Measurements from ENCODE around the gene FGF7.
"Not testable (repeated sequence)": the region's sequence is repeated elsewhere in the genome, so short reads cannot be mapped to it uniquely, and the experiment has no call there.

The FGF7 gene

DNA sequence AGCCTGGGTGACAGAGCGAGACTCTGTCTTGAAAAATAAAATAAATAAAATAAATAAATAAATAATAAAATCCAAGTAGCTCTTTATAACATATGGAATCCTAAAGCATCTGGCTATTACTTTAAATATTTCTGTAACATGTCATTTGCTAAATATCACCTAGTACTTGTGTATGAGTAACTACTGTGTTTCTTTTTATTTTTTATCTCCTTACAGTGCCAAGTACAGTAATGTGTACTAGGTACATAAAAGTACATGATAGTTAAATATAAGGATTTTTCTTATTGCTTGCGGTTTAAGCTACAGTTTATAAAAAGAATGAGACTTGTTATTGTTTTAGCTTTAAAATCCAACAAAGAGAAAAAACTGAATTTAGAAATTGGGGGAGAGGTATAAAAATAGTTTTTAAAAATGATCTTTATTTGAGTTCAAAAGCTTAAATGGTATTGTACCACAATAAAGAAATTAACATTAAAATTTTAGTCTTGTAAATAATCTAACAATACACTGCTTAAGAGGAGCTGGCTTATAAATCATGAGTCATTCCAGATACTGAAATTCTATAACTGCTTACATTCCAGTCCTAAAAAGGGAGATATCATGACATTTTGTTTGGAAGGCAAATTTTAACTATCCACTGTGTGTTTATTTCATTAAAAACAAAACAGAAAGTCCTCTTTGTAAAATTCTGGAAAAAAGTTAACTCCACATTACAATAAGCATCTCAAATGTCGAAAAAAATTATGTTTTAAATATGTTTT is 73.1 kb downstream of the FGF7 start:
- DNase-seq = no peak

- no peak for DNase-seq
These were observed 78.5 kb downstream of the FGF7 start for GRCh38 chr15:49501586-49501985.

DNA sequence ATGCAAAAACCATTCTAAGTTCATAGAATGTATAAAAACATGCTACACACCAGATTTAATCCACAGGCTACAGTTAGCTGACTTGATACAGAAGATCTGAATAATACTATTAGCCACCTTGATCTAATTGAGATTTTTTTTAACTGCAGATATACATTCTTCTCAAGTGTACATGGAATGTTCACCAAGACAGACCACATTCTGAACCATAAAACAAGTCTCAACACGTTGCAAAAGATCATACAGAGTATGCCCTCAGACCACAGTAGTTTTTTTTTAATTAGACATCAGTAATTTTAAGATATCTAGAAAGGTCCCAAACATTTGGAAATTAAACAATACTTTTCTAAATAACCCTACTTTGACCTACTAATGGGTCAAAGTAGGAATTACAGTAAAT is 83.3 kb downstream of the FGF7 start:
- DNase-seq = no peak

DNA sequence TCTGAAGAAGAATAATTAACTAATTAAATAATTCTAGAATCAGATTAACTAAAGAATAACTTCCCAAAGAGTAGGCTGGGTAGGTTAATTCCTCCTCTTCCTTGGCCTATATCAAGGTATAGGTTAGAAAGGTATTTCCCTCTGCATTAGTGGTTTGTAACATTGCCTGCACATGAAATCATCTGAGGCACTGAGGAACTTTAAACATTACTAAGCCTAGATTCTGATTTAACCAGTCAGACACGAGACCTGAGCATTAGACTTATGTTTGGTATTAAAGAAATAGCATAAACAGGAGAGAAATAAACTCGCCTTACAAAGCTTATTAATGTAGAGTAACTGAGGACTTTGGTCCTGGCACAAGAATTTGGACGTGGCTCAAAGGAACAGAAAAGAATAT is 84.2 kb downstream of the FGF7 start:
- no peak for DNase-seq

GRCh38 chr15:49512739-49513138 is 89.7 kb downstream of the FGF7 start:
- not testable (repeated sequence) for DNase-seq

DNA sequence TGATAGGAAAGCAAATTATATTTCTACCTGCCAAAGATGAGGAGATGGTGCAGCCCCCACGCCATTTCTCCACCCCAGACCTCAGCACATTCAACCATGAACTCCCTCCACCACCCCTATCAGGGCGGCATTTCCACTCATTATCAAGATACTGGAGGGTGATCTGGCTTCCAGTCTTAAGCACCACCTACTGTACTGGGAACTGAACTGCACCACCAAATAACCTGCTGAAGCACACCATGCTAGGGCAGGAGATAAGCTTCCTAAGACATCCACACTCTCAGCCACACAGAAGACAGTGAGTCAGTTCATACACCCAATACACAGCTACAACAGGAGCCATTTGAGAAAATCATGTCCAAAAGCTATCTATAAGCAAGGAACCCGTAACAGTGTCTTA is 98.8 kb downstream of the FGF7 start:
- no peak for DNase-seq

DNA sequence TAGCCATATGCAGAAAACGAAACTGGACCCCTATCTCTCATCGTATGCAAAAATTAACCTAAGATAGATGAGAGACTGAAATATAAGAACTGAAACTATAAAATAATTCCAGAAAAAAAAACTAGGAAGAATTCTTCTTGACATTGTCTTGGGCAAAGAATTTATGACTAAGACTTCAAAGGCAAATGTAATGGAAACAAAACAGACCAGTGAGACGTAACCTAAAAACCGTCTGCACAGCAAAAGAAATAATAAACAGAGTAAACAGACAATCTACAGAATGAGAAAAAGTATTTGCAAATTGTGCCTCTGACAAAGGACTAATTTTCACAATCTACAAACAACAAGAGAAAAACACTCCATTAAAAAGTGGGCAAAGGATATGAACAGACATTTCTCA is 105.2 kb downstream of the FGF7 start:
- no peak for DNase-seq

DNA sequence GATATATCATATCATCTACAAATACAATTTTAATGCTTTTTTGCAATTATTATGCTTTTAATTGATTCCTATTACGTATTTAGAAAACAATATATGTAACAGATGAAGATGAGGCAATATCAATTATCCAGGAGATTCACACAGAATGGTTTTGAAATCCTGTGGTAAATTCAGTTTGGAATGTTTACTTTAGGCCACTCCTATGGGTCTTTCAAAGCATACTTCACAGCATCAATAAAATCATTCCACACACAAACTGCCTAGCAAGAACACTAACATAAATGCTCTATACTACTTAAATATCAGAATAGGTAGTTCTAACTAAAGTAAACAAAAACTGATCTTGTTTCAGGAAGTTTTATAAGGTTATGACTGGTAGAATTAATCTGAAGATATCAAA is 107.0 kb downstream of the FGF7 start:
- DNase-seq = no peak
